ENCODE data around the gene ADIRF. TPM values are rescaled to one million over a fixed set of nuclear protein-coding genes. Genes with fewer than 3 reads are reported as not detected.
A peak's percentile ranks its signal among the peaks of the same experiment; 100 is the strongest.

ADIRF gene
- polyA plus RNA-seq, 4 donors, result 2.9 to 1,065 (median 471) TPM

GRCh38 chr10:86957471-86958115, 10.7 kb upstream of the ADIRF start, which contains the start of gene MMRN2:
Gene MMRN2, minus strand, starts transcription at chr10:86957615. Its CDS starts 74 bp downstream, at chr10:86957541.
- Histone ChIP-seq H3K36me3 (ENCODE audit: control insufficient read depth in 3 of 3, insufficient read depth in 2 of 3, low read depth in 1 of 3, low read length in 3 of 3) (no peaks in the 10 kb centered on the region), H3K4me1 (ENCODE audit: control insufficient read depth in 3 of 3, insufficient read depth in 2 of 3, low read depth in 1 of 3, low read length in 2 of 3) (peaks cover 0 to 12% (median 0%) of the 10 kb centered on the region in 3 donors), H3K27me3 (ENCODE audit: control insufficient read depth in 3 of 3, insufficient read depth in 3 of 3, low read length in 3 of 3) (peaks cover 0 to 4% (median 0%) of the 10 kb centered on the region in 3 donors), H3K9me3 (ENCODE audit: control insufficient read depth in 2 of 2, insufficient read depth in 1 of 2, low read depth in 1 of 2, low read length in 1 of 2) (peaks cover 0 to 12% of the 10 kb centered on the region in 2 donors), H3K4me3 (ENCODE audit: low read depth in 1 of 3, low read length in 3 of 3) (peak within 1 kb of the TSS in 1 of 3 donors; percentile 7), H3K27ac (ENCODE audit: low read depth in 1 of 3, low read length in 2 of 3) (peak within 1 kb of the TSS in 1 of 3 donors; percentile 66)
- DNase-seq (no peak), FAIRE-seq (no peak)
- 63 to 68% (median 67%) methylated on average over 9 of the region's 9 CpGs for WGBS, 3 donors

GRCh38 chr10:86958116-86958900, 10.0 kb upstream of the ADIRF start, which contains the start of gene SNCG:
Gene SNCG, plus strand, starts transcription at chr10:86958599. Its CDS starts 99 bp downstream, at chr10:86958698.
- WGBS, 3 donors, result 30 to 45% (median 38%) methylated on average over 19 to 22 of the region's 22 CpGs
- peaks cover 0 to 12% (median 0%) of the 10 kb centered on the region in 3 donors for H3K4me1 ChIP-seq (ENCODE audit: control insufficient read depth in 3 of 3, insufficient read depth in 2 of 3, low read depth in 1 of 3, low read length in 2 of 3)
- no peaks in the 10 kb centered on the region for H3K36me3 ChIP-seq (ENCODE audit: control insufficient read depth in 3 of 3, insufficient read depth in 2 of 3, low read depth in 1 of 3, low read length in 3 of 3)
- peak within 1 kb of the TSS in 1 of 3 donors; percentile 5 for H3K4me3 ChIP-seq (ENCODE audit: low read depth in 1 of 3, low read length in 3 of 3)
- peaks cover 0 to 7% of the 10 kb centered on the region in 2 donors for H3K9me3 ChIP-seq (ENCODE audit: control insufficient read depth in 2 of 2, insufficient read depth in 1 of 2, low read depth in 1 of 2, low read length in 1 of 2)
- H3K27ac ChIP-seq (ENCODE audit: low read depth in 1 of 3, low read length in 2 of 3), result peak within 1 kb of the TSS in 1 of 3 donors; percentile 66
- peak in 1 of 2 donors; percentile 43 for DNase-seq
- FAIRE-seq, result no peak
- peaks cover 0 to 4% (median 0%) of the 10 kb centered on the region in 3 donors for H3K27me3 ChIP-seq (ENCODE audit: control insufficient read depth in 3 of 3, insufficient read depth in 3 of 3, low read length in 3 of 3)

- Histone ChIP-seq H3K27ac (ENCODE audit: low read depth in 1 of 3, low read length in 2 of 3) (peak overlapping the region in 1 of 3 donors; percentile 52), H3K4me3 (ENCODE audit: low read depth in 1 of 3, low read length in 3 of 3) (no peak overlapping the region)
- peak in 1 of 2 donors; percentile 30 for DNase-seq
Measured at GRCh38 chr10:86958901-86959736, 9.2 kb upstream of the ADIRF start.

GRCh38 chr10:86959737-86960002, 8.6 kb upstream of the ADIRF start:
- no peak for DNase-seq

More at GRCh38 chr10:86958901-86959736, 9.2 kb upstream of the ADIRF start:
- H3K9me3 ChIP-seq (ENCODE audit: control insufficient read depth in 2 of 2, insufficient read depth in 1 of 2, low read depth in 1 of 2, low read length in 1 of 2), result no peaks in the 10 kb centered on the region
- FAIRE-seq, result no peak
- H3K4me1 ChIP-seq (ENCODE audit: control insufficient read depth in 3 of 3, insufficient read depth in 2 of 3, low read depth in 1 of 3, low read length in 2 of 3), result peaks cover 0 to 10% (median 0%) of the 10 kb centered on the region in 3 donors
- WGBS, 3 donors, result 52 to 58% (median 53%) methylated on average over 12 to 16 of the region's 16 CpGs
- no peaks in the 10 kb centered on the region for H3K36me3 ChIP-seq (ENCODE audit: control insufficient read depth in 3 of 3, insufficient read depth in 2 of 3, low read depth in 1 of 3, low read length in 3 of 3)
- H3K27me3 ChIP-seq (ENCODE audit: control insufficient read depth in 3 of 3, insufficient read depth in 3 of 3, low read length in 3 of 3), result peaks cover 0 to 4% (median 0%) of the 10 kb centered on the region in 3 donors

GRCh38 chr10:86960003-86960862, 8.0 kb upstream of the ADIRF start:
- FAIRE-seq (no peak), DNase-seq (peak; percentile 58 to 61)
- Histone ChIP-seq H3K4me3 (ENCODE audit: low read depth in 1 of 3, low read length in 3 of 3) (no peak overlapping the region), H3K27ac (ENCODE audit: low read depth in 1 of 3, low read length in 2 of 3) (peak overlapping the region in 1 of 3 donors; percentile 45), H3K36me3 (ENCODE audit: control insufficient read depth in 3 of 3, insufficient read depth in 2 of 3, low read depth in 1 of 3, low read length in 3 of 3) (no peaks in the 10 kb centered on the region), H3K27me3 (ENCODE audit: control insufficient read depth in 3 of 3, insufficient read depth in 3 of 3, low read length in 3 of 3) (peaks cover 0 to 4% (median 0%) of the 10 kb centered on the region in 3 donors), H3K9me3 (ENCODE audit: control insufficient read depth in 2 of 2, insufficient read depth in 1 of 2, low read depth in 1 of 2, low read length in 1 of 2) (no peaks in the 10 kb centered on the region), H3K4me1 (ENCODE audit: control insufficient read depth in 3 of 3, insufficient read depth in 2 of 3, low read depth in 1 of 3, low read length in 2 of 3) (no peaks in the 10 kb centered on the region)
- 64 to 74% (median 67%) methylated on average over 36 to 37 of the region's 37 CpGs for WGBS, 3 donors

More at GRCh38 chr10:86959737-86960002, 8.6 kb upstream of the ADIRF start:
- Histone ChIP-seq H3K4me1 (ENCODE audit: control insufficient read depth in 3 of 3, insufficient read depth in 2 of 3, low read depth in 1 of 3, low read length in 2 of 3) (peaks cover 0 to 5% (median 0%) of the 10 kb centered on the region in 3 donors), H3K27ac (ENCODE audit: low read depth in 1 of 3, low read length in 2 of 3) (peak overlapping the region in 1 of 3 donors; percentile 45), H3K4me3 (ENCODE audit: low read depth in 1 of 3, low read length in 3 of 3) (no peak overlapping the region), H3K9me3 (ENCODE audit: control insufficient read depth in 2 of 2, insufficient read depth in 1 of 2, low read depth in 1 of 2, low read length in 1 of 2) (no peaks in the 10 kb centered on the region), H3K27me3 (ENCODE audit: control insufficient read depth in 3 of 3, insufficient read depth in 3 of 3, low read length in 3 of 3) (peaks cover 0 to 4% (median 0%) of the 10 kb centered on the region in 3 donors), H3K36me3 (ENCODE audit: control insufficient read depth in 3 of 3, insufficient read depth in 2 of 3, low read depth in 1 of 3, low read length in 3 of 3) (no peaks in the 10 kb centered on the region)
- no peak for FAIRE-seq
- WGBS, 3 donors, result 73 to 94% (median 86%) methylated on average over 2 of the region's 2 CpGs

GRCh38 chr10:86960863-86961434, 7.3 kb upstream of the ADIRF start:
- H3K36me3 ChIP-seq (ENCODE audit: control insufficient read depth in 3 of 3, insufficient read depth in 2 of 3, low read depth in 1 of 3, low read length in 3 of 3), result no peaks in the 10 kb centered on the region
- WGBS, 3 donors, result 73 to 82% (median 79%) methylated on average over 9 of the region's 9 CpGs
- H3K27ac ChIP-seq (ENCODE audit: low read depth in 1 of 3, low read length in 2 of 3), result no peak overlapping the region
- peaks cover 0 to 4% (median 0%) of the 10 kb centered on the region in 3 donors for H3K27me3 ChIP-seq (ENCODE audit: control insufficient read depth in 3 of 3, insufficient read depth in 3 of 3, low read length in 3 of 3)
- H3K4me3 ChIP-seq (ENCODE audit: low read depth in 1 of 3, low read length in 3 of 3), result no peak overlapping the region
- no peaks in the 10 kb centered on the region for H3K9me3 ChIP-seq (ENCODE audit: control insufficient read depth in 2 of 2, insufficient read depth in 1 of 2, low read depth in 1 of 2, low read length in 1 of 2)
- FAIRE-seq (no peak), DNase-seq (no peak)
- H3K4me1 ChIP-seq (ENCODE audit: control insufficient read depth in 3 of 3, insufficient read depth in 2 of 3, low read depth in 1 of 3, low read length in 2 of 3), result no peaks in the 10 kb centered on the region

- Histone ChIP-seq H3K4me3 (ENCODE audit: low read depth in 1 of 3, low read length in 3 of 3) (no peak overlapping the region), H3K27me3 (ENCODE audit: control insufficient read depth in 3 of 3, insufficient read depth in 3 of 3, low read length in 3 of 3) (no peaks in the 10 kb centered on the region), H3K4me1 (ENCODE audit: control insufficient read depth in 3 of 3, insufficient read depth in 2 of 3, low read depth in 1 of 3, low read length in 2 of 3) (peaks cover 0 to 3% (median 0%) of the 10 kb centered on the region in 3 donors), H3K27ac (ENCODE audit: low read depth in 1 of 3, low read length in 2 of 3) (no peak overlapping the region), H3K9me3 (ENCODE audit: control insufficient read depth in 2 of 2, insufficient read depth in 1 of 2, low read depth in 1 of 2, low read length in 1 of 2) (no peaks in the 10 kb centered on the region), H3K36me3 (ENCODE audit: control insufficient read depth in 3 of 3, insufficient read depth in 2 of 3, low read depth in 1 of 3, low read length in 3 of 3) (no peaks in the 10 kb centered on the region)
- FAIRE-seq (no peak), DNase-seq (no peak)
- WGBS, 3 donors, result 66 to 87% (median 78%) methylated on average over 12 of the region's 12 CpGs
Measured at GRCh38 chr10:86961481-86962091, 6.7 kb upstream of the ADIRF start.
